ENCODE measurements around the gene RNLS. TPM values are rescaled to one million over a fixed set of nuclear protein-coding genes. Genes with fewer than 3 reads are reported as not detected.

Gene RNLS
- polyA plus RNA-seq, 3 donors, result 3.3 to 3.9 (median 3.7) TPM

DNA sequence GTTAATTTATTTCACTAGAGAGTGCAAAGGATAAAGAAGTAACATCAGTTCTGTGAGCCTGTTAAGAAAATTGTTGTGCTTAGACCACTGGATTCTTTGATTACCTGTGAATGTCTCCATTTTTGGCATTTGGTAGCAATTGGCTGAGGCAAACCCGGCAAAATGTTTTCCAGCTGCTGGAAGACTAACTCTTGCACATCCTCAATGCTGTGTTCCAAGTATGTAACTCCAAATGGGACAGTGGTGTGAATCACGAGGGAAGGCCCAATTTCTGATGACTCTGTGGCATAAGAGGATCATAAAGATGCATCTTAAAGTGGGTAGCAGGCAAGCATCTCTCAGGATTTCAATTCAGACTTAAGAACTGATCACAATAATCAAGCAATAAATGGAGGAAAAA lies 268.8 kb downstream of the RNLS start:
- H3K9ac ChIP-seq (ENCODE audit: insufficient read depth, low read length, poor library complexity, severe bottlenecking), result no peak overlapping the region
- no peaks in the 10 kb centered on the region for H4K20me1 ChIP-seq (ENCODE audit: insufficient read depth, low read length)
- H3K4me3 ChIP-seq (replicated peaks in 1 of 3; ENCODE audit: low read depth in 2 of 3, low read length in 3 of 3), result no peak overlapping the region
- WGBS (ENCODE audit: insufficient coverage), result no CpG with 5 or more reads among the region's 2 CpGs
- Mint-ChIP-seq H3K9me3 (peaks cover 7 to 13% (median 11%) of the 10 kb centered on the region in 7 donors), H3K27me3 (ENCODE audit: low read depth in 3 of 3) (peaks cover 0 to 1% (median 0%) of the 10 kb centered on the region in 3 donors), H3K36me3 (peaks cover 1 to 4% of the 10 kb centered on the region in 2 donors), H3K4me3 (no peak overlapping the region), H3K27ac (no peak overlapping the region), H3K4me1 (peaks cover 19% of the 10 kb centered on the region)
- H3K4me1 ChIP-seq (ENCODE audit: control insufficient read depth in 1 of 2, insufficient read depth in 2 of 2, low read length in 2 of 2), result peaks cover 3 to 10% of the 10 kb centered on the region in 2 donors
- no peak overlapping the region for H3K27ac ChIP-seq (ENCODE audit: low read depth in 1 of 2, low read length in 2 of 2)
- peaks cover 7 to 8% of the 10 kb centered on the region in 2 donors for H3K9me3 ChIP-seq (replicated peaks in 1 of 2; ENCODE audit: control insufficient read depth in 1 of 2, insufficient read depth in 1 of 2, low read length in 2 of 2)
- DNase-seq, result no peak
- H3K36me3 ChIP-seq (replicated peaks in 1 of 2; ENCODE audit: control insufficient read depth in 1 of 2, insufficient read depth in 2 of 2, low read length in 2 of 2), result no peaks in the 10 kb centered on the region
- no peak overlapping the region for H2AFZ ChIP-seq (ENCODE audit: insufficient read depth, low read depth, low read length, poor library complexity, severe bottlenecking)
- H3K79me2 ChIP-seq (ENCODE audit: insufficient read depth, low read length), result no peaks in the 10 kb centered on the region
- H3K27me3 ChIP-seq (ENCODE audit: control insufficient read depth in 2 of 2, insufficient read depth in 2 of 2, low read length in 2 of 2), result no peaks in the 10 kb centered on the region
- intact Hi-C loops (cut with micrococcal nuclease), result no loop called here
- no peak overlapping the region for H3K4me2 ChIP-seq (replicated peaks; ENCODE audit: extremely low read depth, low read length, poor library complexity, severe bottlenecking)
- no peak for TF ChIP-seq CTCF (IDR thresholded peaks at IDR 0.05)

DNA sequence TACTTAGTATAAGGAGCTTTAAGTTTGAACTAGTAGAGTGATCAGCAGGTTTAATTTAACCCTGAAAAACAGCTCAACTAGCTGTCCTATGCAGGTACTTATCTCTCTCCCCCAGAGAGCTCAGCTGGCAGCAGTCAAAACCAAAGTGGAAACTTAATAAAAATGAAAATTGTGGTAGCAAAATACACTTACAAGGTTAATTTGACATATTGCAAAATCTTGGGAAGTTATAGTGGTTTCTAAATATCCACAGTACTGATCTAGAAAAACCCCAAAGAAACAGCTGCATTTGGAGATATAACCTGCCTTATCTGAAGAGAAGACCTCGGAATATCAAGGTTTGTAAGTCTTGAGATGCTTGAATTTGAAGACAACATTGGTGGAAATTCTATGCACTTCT lies 269.2 kb downstream of the RNLS start:
- Mint-ChIP-seq H3K36me3 (peaks cover 1 to 2% of the 10 kb centered on the region in 2 donors), H3K4me1 (peaks cover 19% of the 10 kb centered on the region), H3K27ac (no peak overlapping the region), H3K27me3 (ENCODE audit: low read depth in 3 of 3) (peaks cover 0 to 1% (median 0%) of the 10 kb centered on the region in 3 donors), H3K9me3 (peaks cover 2 to 8% (median 6%) of the 10 kb centered on the region in 7 donors), H3K4me3 (no peak overlapping the region)
- H3K36me3 ChIP-seq (replicated peaks in 1 of 2; ENCODE audit: control insufficient read depth in 1 of 2, insufficient read depth in 2 of 2, low read length in 2 of 2), result no peaks in the 10 kb centered on the region
- H3K79me2 ChIP-seq (ENCODE audit: insufficient read depth, low read length), result no peaks in the 10 kb centered on the region
- H3K9ac ChIP-seq (ENCODE audit: insufficient read depth, low read length, poor library complexity, severe bottlenecking), result no peak overlapping the region
- DNase-seq, result no peak
- H3K27me3 ChIP-seq (ENCODE audit: control insufficient read depth in 2 of 2, insufficient read depth in 2 of 2, low read length in 2 of 2), result no peaks in the 10 kb centered on the region
- no CpG with 5 or more reads among the region's 1 CpG for WGBS (ENCODE audit: insufficient coverage)
- intact Hi-C loops (cut with micrococcal nuclease), result no loop called here
- no peak overlapping the region for H3K4me3 ChIP-seq (replicated peaks in 1 of 3; ENCODE audit: low read depth in 2 of 3, low read length in 3 of 3)
- no peak overlapping the region for H2AFZ ChIP-seq (ENCODE audit: insufficient read depth, low read depth, low read length, poor library complexity, severe bottlenecking)
- peaks cover 3 to 5% of the 10 kb centered on the region in 2 donors for H3K9me3 ChIP-seq (replicated peaks in 1 of 2; ENCODE audit: control insufficient read depth in 1 of 2, insufficient read depth in 1 of 2, low read length in 2 of 2)
- H3K27ac ChIP-seq (ENCODE audit: low read depth in 1 of 2, low read length in 2 of 2), result no peak overlapping the region
- H3K4me2 ChIP-seq (replicated peaks; ENCODE audit: extremely low read depth, low read length, poor library complexity, severe bottlenecking), result no peak overlapping the region
- peaks cover 3 to 10% of the 10 kb centered on the region in 2 donors for H3K4me1 ChIP-seq (ENCODE audit: control insufficient read depth in 1 of 2, insufficient read depth in 2 of 2, low read length in 2 of 2)
- TF ChIP-seq CTCF (IDR thresholded peaks at IDR 0.05), result no peak
- H4K20me1 ChIP-seq (ENCODE audit: insufficient read depth, low read length), result no peaks in the 10 kb centered on the region

All from CD14-positive monocyte (primary cell).